ENCODE results near the gene TUBB4B.

TUBB4B gene

GRCh38 chr9:137240841-137241489 lies at the start of gene TUBB4B:
TUBB4B (plus strand) TSS chr9:137241287; CDS start chr9:137241361, 74 bp downstream.
- peak; percentile 96 for DNase-seq (ENCODE audit: low read depth, low spot score)

- no peak for DNase-seq (ENCODE audit: low read depth, low spot score)
Measured at GRCh38 chr9:137191691-137192447, 49.2 kb upstream of the TUBB4B start.

GRCh38 chr9:137192448-137192780 lies 48.7 kb upstream of the TUBB4B start:
- DNase-seq (ENCODE audit: low read depth, low spot score) = no peak

- DNase-seq (ENCODE audit: low read depth, low spot score) = no peak
Measured at GRCh38 chr9:137192859-137193258, 48.2 kb upstream of the TUBB4B start.

- DNase-seq (ENCODE audit: low read depth, low spot score) = no peak
Measured at GRCh38 chr9:137193771-137194170, 47.3 kb upstream of the TUBB4B start.

- no peak for DNase-seq (ENCODE audit: low read depth, low spot score)
Measured at GRCh38 chr9:137194388-137194787, 46.7 kb upstream of the TUBB4B start.

GRCh38 chr9:137194909-137195308 lies 46.2 kb upstream of the TUBB4B start:
- DNase-seq (ENCODE audit: low read depth, low spot score) = no peak

GRCh38 chr9:137195525-137196220 lies 45.4 kb upstream of the TUBB4B start:
- DNase-seq (ENCODE audit: low read depth, low spot score) = no peak

GRCh38 chr9:137198051-137198901 lies 42.8 kb upstream of the TUBB4B start:
- DNase-seq (ENCODE audit: low read depth, low spot score) = no peak

- no peak for DNase-seq (ENCODE audit: low read depth, low spot score)
Measured at GRCh38 chr9:137198902-137199283, 42.2 kb upstream of the TUBB4B start.

- no peak for DNase-seq (ENCODE audit: low read depth, low spot score)
Measured at GRCh38 chr9:137199411-137200121, 41.5 kb upstream of the TUBB4B start.

- DNase-seq (ENCODE audit: low read depth, low spot score) = peak; percentile 98
Measured at GRCh38 chr9:137200311-137201204, 40.5 kb upstream of the TUBB4B start, which contains the start of gene TPRN. TPRN (minus strand) TSS chr9:137200741; CDS start chr9:137200711, 30 bp downstream.

- DNase-seq (ENCODE audit: low read depth, low spot score) = no peak
Measured at GRCh38 chr9:137201205-137201868, 39.8 kb upstream of the TUBB4B start.

- DNase-seq (ENCODE audit: low read depth, low spot score) = no peak
Measured at GRCh38 chr9:137202966-137203365, 38.1 kb upstream of the TUBB4B start.

GRCh38 chr9:137204731-137205125 lies 36.4 kb upstream of the TUBB4B start:
- DNase-seq (ENCODE audit: low read depth, low spot score) = no peak

GRCh38 chr9:137205126-137206069 lies 35.7 kb upstream of the TUBB4B start, which contains the start of the genes NDOR1 and TMEM203:
NDOR1 (plus strand) TSS chr9:137205700; CDS start chr9:137205778, 78 bp downstream.
TMEM203 (minus strand) TSS chr9:137205648; CDS start chr9:137205414, 234 bp downstream.
- DNase-seq (ENCODE audit: low read depth, low spot score) = peak; percentile 95

GRCh38 chr9:137206602-137207001 lies 34.5 kb upstream of the TUBB4B start:
- no peak for DNase-seq (ENCODE audit: low read depth, low spot score)

GRCh38 chr9:137211532-137211931 lies 29.6 kb upstream of the TUBB4B start:
- DNase-seq (ENCODE audit: low read depth, low spot score) = no peak
